A549 (cell line): Measurements from ENCODE around the gene GK2. TPM values are rescaled to one million over a fixed set of nuclear protein-coding genes. Genes with fewer than 3 reads are reported as not detected.

Source experiments
- ATAC-seq, 2 experiments: fragments of 200-7000 bp in 1 of 2; fragments of >200 bp in 1 of 2; cut with Nextera tagmentation in 1 of 2; cut with Tn5 transposase in 1 of 2; 3 replicates each; pipeline versions ENCODE4 v1.8.0 to v1.9.1; 2018 to 2020; ENCODE audit warnings: mild to moderate bottlenecking in 1 of 2, moderate library complexity in 1 of 2
- CTCF ChIA-PET: fragments of 300-600 bp; sonication (Branson Sonifier 250); formaldehyde crosslinking; extraction: SDS; loops from one replicate; lab custom pipeline; 2021; ENCODE audit warnings: antibody characterized with exemption, inconsistent platforms; lab: Yijun Ruan, JAX
- POLR2A ChIA-PET: fragments of 350-600 bp; formaldehyde crosslinking; extraction: SDS; loops from one replicate; lab custom pipeline; 2021; ENCODE audit warnings: antibody characterized with exemption, inconsistent platforms; lab: Yijun Ruan, JAX
- DNase-seq, 2 experiments: peaks; one replicate each; pipeline versions ENCODE4 v3.0.0 to v3.0.0-alpha.2; 2011 to 2016; ENCODE audit warnings: low read depth in 1 of 2, low spot score in 1 of 2
- FAIRE-seq: peaks from 2 replicates; lab custom pipeline; 2011; peaks lifted over from hg19 to GRCh38; lab: Jason Lieb, UNC
- H3K27ac ChIP-seq, 2 experiments: fragments of >200 bp; sonication (Bioruptor Twin); formaldehyde crosslinking; 3 replicates each; pipeline ENCODE4 v1.5.1; 2016 to 2017
- H3K4me1 ChIP-seq: fragments of >200 bp; sonication (Bioruptor Twin); formaldehyde crosslinking; 3 replicates; pipeline ENCODE4 v1.6.1; 2016
- H3K4me2 ChIP-seq: fragments of >200 bp; sonication (Bioruptor Twin); formaldehyde crosslinking; 3 replicates; pipeline ENCODE4 v1.6.1; 2016
- H3K4me3 ChIP-seq: fragments of >200 bp; sonication (Bioruptor Twin); formaldehyde crosslinking; 3 replicates; pipeline ENCODE4 v1.5.1; 2016
- H3K9me3 ChIP-seq: fragments of >200 bp; sonication (Bioruptor Twin); formaldehyde crosslinking; 3 replicates; pipeline ENCODE4 v1.6.1; 2016
- CBX2 ChIP-seq: fragments of 200-600 bp; sonication (generic); IDR thresholded peaks from 2 replicates; pipeline ENCODE4 v1.6.1; 2016; ENCODE audit warnings: low read depth, mild to moderate bottlenecking, borderline replicate concordance
- CTCF ChIP-seq: fragments of >200 bp; sonication (Bioruptor Twin); formaldehyde crosslinking; IDR thresholded peaks from 3 replicates; pipeline ENCODE4 v1.5.1; 2016
- KDM1A ChIP-seq: fragments of 200-600 bp; sonication (generic); IDR thresholded peaks from 2 replicates; pipeline ENCODE4 v1.6.1; 2016; ENCODE audit warnings: low read depth, mild to moderate bottlenecking
- WGBS: methylation state at CpG from one replicate; pipeline ENCODE4 v1.1.6; 2017; ENCODE audit errors: missing lambda C conversion rate; 5-methylcytosine and 5-hydroxymethylcytosine counted together
- polyA plus RNA-seq, 4 experiments: library from polyadenylated mRNA; depleted of rRNA in 3 of 4; stranded (reverse); fragments of >200 nt; fragmentation: RNase III in 1 of 4; extraction: RNeasy Plus Mini Kit Qiagen cat#74134 plus additional on column Dnase treatment in 1 of 4; gene quantifications; 2 replicates in 3 of 4; 3 replicates in 1 of 4; pipeline ENCODE4 v1.2.3, GENCODE V29; 2011 to 2017

GK2 gene
- polyA plus RNA-seq, 2 of the 4 experiments (the other 2 are of a cell fraction): not detected

- ChIA-PET CTCF (no interaction called here), POLR2A (no interaction called here)
- DNase-seq (no peak), ATAC-seq (no peak), FAIRE-seq (no peak)
- Histone ChIP-seq H3K9me3 (no peaks in the 10 kb centered on the region), H3K4me1 (no peaks in the 10 kb centered on the region), H3K27ac (no peak overlapping the region), H3K4me3 (no peak overlapping the region), H3K4me2 (no peak overlapping the region)
- no peak for TF ChIP-seq KDM1A
- TF ChIP-seq CBX2: no peak
- no peak for TF ChIP-seq CTCF
- WGBS: 12% methylated on average over 8 of the region's 8 CpGs
Observed at GRCh38 chr4:79357365-79357764, 50.7 kb downstream of the GK2 start.

Other genes with a start within 250 kb of the GK2 start
- gene NAA11, start 82.2 kb downstream of the GK2 start, polyA plus RNA-seq (2011; rRNA removed): not detected in 2 replicates
- not detected in 3 replicates for gene NAA11, start 82.2 kb downstream of the GK2 start, polyA plus RNA-seq (2017; fragmentation: RNase III; extraction: RNeasy Plus Mini Kit Qiagen cat#74134 plus additional on column Dnase treatment)